HepG2 (cell line): ENCODE data around the gene MVP. TPM values are rescaled to one million over a fixed set of nuclear protein-coding genes. Genes with fewer than 3 reads are reported as not detected.

Source experiments
- ELF4 ChIP-seq: sonication (generic); formaldehyde crosslinking; IDR thresholded peaks from 2 replicates; pipeline ENCODE4 v1.5.0; 2020; ENCODE audit warnings: missing genetic modification reagents, mild to moderate bottlenecking, moderate library complexity, borderline replicate concordance
- ISL2 ChIP-seq: sonication (generic); formaldehyde crosslinking; IDR thresholded peaks from 2 replicates; pipeline ENCODE4 v1.5.0; 2020; ENCODE audit warnings: missing genetic modification reagents
- KDM2A ChIP-seq: sonication (generic); formaldehyde crosslinking; IDR thresholded peaks from 2 replicates; pipeline ENCODE4 v1.4.0; 2020; ENCODE audit warnings: low read depth, missing genetic modification reagents, borderline replicate concordance
- KDM4B ChIP-seq: sonication (generic); formaldehyde crosslinking; IDR thresholded peaks from 2 replicates; pipeline ENCODE4 v1.4.0; 2020; ENCODE audit warnings: missing genetic modification reagents
- KLF11 ChIP-seq: IDR thresholded peaks from 2 replicates; pipeline ENCODE4 v1.6.1; 2016; ENCODE audit warnings: missing compliant biosample characterization
- KLF12 ChIP-seq: sonication (generic); formaldehyde crosslinking; IDR thresholded peaks from 2 replicates; pipeline ENCODE4 v1.4.0; 2020; ENCODE audit warnings: missing genetic modification reagents, borderline replicate concordance
- NFRKB ChIP-seq: fragments of 450-650 bp; IDR thresholded peaks from 2 replicates; pipeline ENCODE4 v1.6.1; 2017
- NFYC ChIP-seq: IDR thresholded peaks from 2 replicates; pipeline ENCODE4 v1.6.1; 2016; ENCODE audit warnings: missing genetic modification reagents, missing compliant biosample characterization
- NKX3-1 ChIP-seq: sonication (generic); formaldehyde crosslinking; IDR thresholded peaks from 2 replicates; pipeline ENCODE4 v1.5.0; 2020; ENCODE audit warnings: missing genetic modification reagents
- NPAS2 ChIP-seq: sonication (generic); formaldehyde crosslinking; IDR thresholded peaks from 2 replicates; pipeline ENCODE4 v1.8.0; 2022; ENCODE audit warnings: mild to moderate bottlenecking, missing genetic modification reagents, borderline replicate concordance
- PBX3 ChIP-seq: sonication (generic); formaldehyde crosslinking; IDR thresholded peaks from 2 replicates; pipeline ENCODE4 v1.8.1; 2023; ENCODE audit warnings: missing genetic modification reagents, inconsistent platforms, borderline replicate concordance
- PCBP1 ChIP-seq: fragments of 200-400 bp; formaldehyde crosslinking; IDR thresholded peaks from 2 replicates; pipeline ENCODE4 v1.6.1; 2017; ENCODE audit warnings: mild to moderate bottlenecking, low read depth, low read length, borderline replicate concordance
- PRPF4 ChIP-seq: fragments of 200-400 bp; formaldehyde crosslinking; IDR thresholded peaks from 2 replicates; pipeline ENCODE4 v1.6.1; 2016; ENCODE audit warnings: low read length, low read depth; ENCODE audit not compliant: poor library complexity, severe bottlenecking
- SAFB2 ChIP-seq: sonication (generic); formaldehyde crosslinking; IDR thresholded peaks from 2 replicates; pipeline ENCODE4 v1.5.1; 2020; ENCODE audit warnings: missing genetic modification reagents, low read depth, mild to moderate bottlenecking, borderline replicate concordance
- SMAD1 ChIP-seq: sonication (generic); formaldehyde crosslinking; IDR thresholded peaks from 2 replicates; pipeline ENCODE4 v1.4.0; 2020; ENCODE audit warnings: missing genetic modification reagents, low read depth, mild to moderate bottlenecking, borderline replicate concordance
- TBX3 ChIP-seq: fragments of 450-650 bp; IDR thresholded peaks from 2 replicates; pipeline ENCODE4 v1.6.1; 2017; ENCODE audit warnings: antibody characterized with exemption, mild to moderate bottlenecking, inconsistent platforms, borderline replicate concordance
- ZHX1 ChIP-seq: sonication (generic); formaldehyde crosslinking; IDR thresholded peaks from 2 replicates; pipeline ENCODE4 v1.8.1; 2022; ENCODE audit warnings: low read depth, mild to moderate bottlenecking, missing genetic modification reagents
- ZNF18 ChIP-seq: sonication (generic); formaldehyde crosslinking; IDR thresholded peaks from 2 replicates; pipeline ENCODE4 v1.8.0; 2022; ENCODE audit warnings: mild to moderate bottlenecking, missing genetic modification reagents; ENCODE audit not compliant: insufficient replicate concordance
- ZNF225 ChIP-seq: sonication (generic); formaldehyde crosslinking; IDR thresholded peaks from 2 replicates; pipeline ENCODE4 v1.4.0; 2020; ENCODE audit warnings: mild to moderate bottlenecking, missing genetic modification reagents
- ZNF30 ChIP-seq: sonication (generic); formaldehyde crosslinking; IDR thresholded peaks from 2 replicates; pipeline ENCODE4 v1.5.0; 2020; ENCODE audit warnings: mild to moderate bottlenecking, missing genetic modification reagents
- ZNF44 ChIP-seq: sonication (generic); formaldehyde crosslinking; IDR thresholded peaks from 2 replicates; pipeline ENCODE4 v1.5.1; 2020; ENCODE audit warnings: mild to moderate bottlenecking, missing genetic modification reagents
- ZNF674 ChIP-seq: sonication (generic); formaldehyde crosslinking; IDR thresholded peaks from 2 replicates; pipeline ENCODE4 v1.5.0; 2020; ENCODE audit warnings: low read depth, mild to moderate bottlenecking, missing genetic modification reagents
- polyA plus RNA-seq, 8 experiments: library from polyadenylated mRNA; depleted of rRNA in 3 of 8; stranded (reverse) in 7 of 8; unstranded in 1 of 8; fragments of >200 nt; fragmentation: Illumina TruSeq in 4 of 8; extraction: Trizol in 4 of 8; gene quantifications; 2 replicates each; pipeline versions ENCODE4 v1.2.1 to v1.2.3, GENCODE V29; 2011 to 2016; ENCODE audit warnings: low read depth in 4 of 8, missing spikeins in 1 of 8, mixed read lengths in 1 of 8; ENCODE audit not compliant: insufficient read depth in 1 of 8
- total RNA-seq, 5 experiments: library from RNA; depleted of rRNA; stranded (reverse); fragments of >200 nt; fragmentation: Illumina TruSeq; extraction: Trizol; gene quantifications; 2 replicates each; pipeline ENCODE4 v1.2.3, GENCODE V29; 2016; ENCODE audit warnings: low read depth in 1 of 5
- TF ChIP-seq, protein P1 (sequence below): sonication (generic); formaldehyde crosslinking; IDR thresholded peaks from 2 replicates; pipeline ENCODE4 v1.8.0; 2022; ENCODE audit warnings: mild to moderate bottlenecking, missing genetic modification reagents, moderate library complexity

MVP gene
- total and polyA plus RNA-seq, 2 of the 13 experiments (the other 11 are each of a cell fraction or from before 2014, with no cell fraction given) = 22.9 to 43.5 TPM

DNA sequence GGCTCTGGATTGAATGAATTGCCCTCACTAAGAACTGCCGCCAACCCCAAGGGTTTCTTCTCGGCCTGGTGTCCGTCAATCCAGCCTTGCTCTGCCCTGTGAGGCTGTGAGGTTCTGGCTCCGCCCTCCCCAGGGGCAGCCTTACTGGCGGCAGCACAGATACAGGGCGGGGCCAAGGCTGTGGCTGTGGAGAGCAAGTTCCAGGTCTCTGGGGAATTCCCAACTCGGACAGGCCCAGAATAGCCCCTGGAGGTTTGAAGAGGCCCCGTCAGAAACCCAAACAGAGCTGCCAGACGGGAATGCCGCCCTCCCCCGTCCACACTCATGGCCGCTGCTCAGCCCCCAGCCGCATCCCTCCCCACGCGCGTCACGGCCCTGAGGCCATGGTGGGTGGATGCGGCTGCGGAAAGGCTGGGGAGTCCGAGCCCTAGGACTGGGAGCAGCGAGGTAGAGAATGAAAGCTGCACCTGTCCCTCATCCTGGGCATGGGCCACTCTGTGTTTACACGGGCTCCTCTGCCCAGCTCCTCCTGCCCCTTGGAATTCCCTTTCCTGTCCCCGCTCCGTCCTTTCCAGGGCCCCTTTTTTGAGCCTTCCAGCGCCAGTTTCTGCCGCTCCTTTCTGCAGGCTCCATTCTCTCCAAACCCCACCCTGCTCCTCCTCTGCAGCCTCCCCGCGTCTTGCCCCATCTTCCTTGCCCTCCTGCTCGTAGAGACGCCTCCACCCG, 8.9 kb upstream of the MVP start (continued):
- TF ChIP-seq PCBP1 (peak; percentile 65; the same call in 1 of the 2 replicates), KDM2A (CRISPR knock-in tag) (peak; percentile 100), ZHX1 (CRISPR knock-in tag) (no peak; the same call in 1 of the 2 replicates), ZNF44 (peak; percentile 54; the same call in 1 of the 2 replicates), SMAD1 (CRISPR knock-in tag) (peak; percentile 85; the same call in 1 of the 2 replicates), SAFB2 (CRISPR knock-in tag) (no peak), ZNF674 (CRISPR knock-in tag) (no peak), KLF11 (peak; percentile 55; the same call in 1 of the 2 replicates), NKX3-1 (peak; percentile 21; the same call in 1 of the 2 replicates), NPAS2 (CRISPR knock-in tag) (no peak), ZNF225 (peak; percentile 77; the same call in 1 of the 2 replicates), ZNF30 (CRISPR knock-in tag) (no peak), ISL2 (CRISPR knock-in tag) (peak; percentile 61; the same call in 1 of the 2 replicates), KDM4B (CRISPR knock-in tag) (0 out of 2 replicates have a peak, but pooled peaks have one; percentile 63), KLF12 (CRISPR knock-in tag) (no peak; the same call in none of the 2 replicates), PBX3 (no peak), NFRKB (no peak), PRPF4 (no peak), NFYC (peak; percentile 77), ELF4 (CRISPR knock-in tag) (no peak), ZNF18 (CRISPR knock-in tag) (peak; percentile 21), TBX3 (no peak)
- TF ChIP-seq, protein P1, sequence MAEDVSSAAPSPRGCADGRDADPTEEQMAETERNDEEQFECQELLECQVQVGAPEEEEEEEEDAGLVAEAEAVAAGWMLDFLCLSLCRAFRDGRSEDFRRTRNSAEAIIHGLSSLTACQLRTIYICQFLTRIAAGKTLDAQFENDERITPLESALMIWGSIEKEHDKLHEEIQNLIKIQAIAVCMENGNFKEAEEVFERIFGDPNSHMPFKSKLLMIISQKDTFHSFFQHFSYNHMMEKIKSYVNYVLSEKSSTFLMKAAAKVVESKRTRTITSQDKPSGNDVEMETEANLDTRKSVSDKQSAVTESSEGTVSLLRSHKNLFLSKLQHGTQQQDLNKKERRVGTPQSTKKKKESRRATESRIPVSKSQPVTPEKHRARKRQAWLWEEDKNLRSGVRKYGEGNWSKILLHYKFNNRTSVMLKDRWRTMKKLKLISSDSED = no peak
